ENCODE measurements around the gene SLC51A. TPM values are rescaled to one million over a fixed set of nuclear protein-coding genes. Genes with fewer than 3 reads are reported as not detected.

Gene SLC51A
- total and polyA plus RNA-seq, 2 donors (not counting 3 experiments of a cell fraction or from before 2014, with no cell fraction given), result not detected

DNA sequence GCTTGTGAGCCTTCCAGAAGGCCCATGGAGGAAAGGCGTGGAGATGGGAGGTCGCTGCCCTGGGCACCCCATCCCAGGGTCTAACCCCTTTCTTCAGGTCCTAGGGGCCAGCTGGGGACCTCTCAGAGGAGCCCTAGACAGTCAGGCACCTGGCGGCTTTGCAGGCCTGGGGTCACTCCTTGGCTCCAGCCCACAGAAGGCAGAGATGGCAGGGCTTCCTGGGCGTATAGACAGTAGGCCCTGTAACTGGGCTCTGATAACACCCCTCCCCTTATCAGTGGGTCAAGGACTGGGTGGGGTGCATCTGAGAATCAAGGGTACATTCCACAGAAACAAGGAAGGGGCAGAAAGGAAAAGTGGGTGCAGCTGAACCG is 21.8 kb upstream of the SLC51A start:
- ChIA-PET POLR2A (no interaction called here), CTCF (interaction anchor here (1.2 to 3.1 kb wide), 2 partner anchors 121 to 172 kb away, joined by 4 to 20 read pairs; no protein-coding TSS in a partner anchor)
- TF ChIP-seq, protein P1, sequence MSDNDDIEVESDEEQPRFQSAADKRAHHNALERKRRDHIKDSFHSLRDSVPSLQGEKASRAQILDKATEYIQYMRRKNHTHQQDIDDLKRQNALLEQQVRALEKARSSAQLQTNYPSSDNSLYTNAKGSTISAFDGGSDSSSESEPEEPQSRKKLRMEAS (IDR thresholded peaks at IDR 0.05; ENCODE audit: insufficient read depth, insufficient read length), result no peak
- TF ChIP-seq MYC (IDR thresholded peaks at IDR 0.05; ENCODE audit: low read depth, low read length), result no peak
- TF ChIP-seq FOS (IDR thresholded peaks at IDR 0.05; ENCODE audit: borderline replicate concordance, insufficient read depth, low read length), result no peak
- TF ChIP-seq, protein P2, sequence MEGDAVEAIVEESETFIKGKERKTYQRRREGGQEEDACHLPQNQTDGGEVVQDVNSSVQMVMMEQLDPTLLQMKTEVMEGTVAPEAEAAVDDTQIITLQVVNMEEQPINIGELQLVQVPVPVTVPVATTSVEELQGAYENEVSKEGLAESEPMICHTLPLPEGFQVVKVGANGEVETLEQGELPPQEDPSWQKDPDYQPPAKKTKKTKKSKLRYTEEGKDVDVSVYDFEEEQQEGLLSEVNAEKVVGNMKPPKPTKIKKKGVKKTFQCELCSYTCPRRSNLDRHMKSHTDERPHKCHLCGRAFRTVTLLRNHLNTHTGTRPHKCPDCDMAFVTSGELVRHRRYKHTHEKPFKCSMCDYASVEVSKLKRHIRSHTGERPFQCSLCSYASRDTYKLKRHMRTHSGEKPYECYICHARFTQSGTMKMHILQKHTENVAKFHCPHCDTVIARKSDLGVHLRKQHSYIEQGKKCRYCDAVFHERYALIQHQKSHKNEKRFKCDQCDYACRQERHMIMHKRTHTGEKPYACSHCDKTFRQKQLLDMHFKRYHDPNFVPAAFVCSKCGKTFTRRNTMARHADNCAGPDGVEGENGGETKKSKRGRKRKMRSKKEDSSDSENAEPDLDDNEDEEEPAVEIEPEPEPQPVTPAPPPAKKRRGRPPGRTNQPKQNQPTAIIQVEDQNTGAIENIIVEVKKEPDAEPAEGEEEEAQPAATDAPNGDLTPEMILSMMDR (IDR thresholded peaks at IDR 0.05; ENCODE audit: extremely low read depth in 1 of 2, insufficient read depth in 1 of 2, low read depth in 1 of 2, low read length in 2 of 2), result no peak
- no peak for TF ChIP-seq EZH2 (IDR thresholded peaks at IDR 0.05; ENCODE audit: borderline replicate concordance, low read depth, low read length, severe bottlenecking)
- TF ChIP-seq POLR2A (IDR thresholded peaks at IDR 0.05; ENCODE audit: low read depth, low read length), result no peak
- no peak for TF ChIP-seq JUN (IDR thresholded peaks at IDR 0.05; ENCODE audit: borderline replicate concordance, insufficient read depth, insufficient read length, low read depth)
- no peak for TF ChIP-seq GATA2 (IDR thresholded peaks at IDR 0.05; ENCODE audit: insufficient read depth, insufficient read length, low read depth, low read length)
- no peak for TF ChIP-seq POLR2AphosphoS5 (IDR thresholded peaks at IDR 0.05; ENCODE audit: insufficient read depth, low read depth, low read length)
- Histone ChIP-seq H3K79me2 (ENCODE audit: control insufficient read depth, insufficient read depth, low read length) (no peaks in the 10 kb centered on the region), H3K36me3 (ENCODE audit: control insufficient read depth in 2 of 2, extremely low read depth in 1 of 2, insufficient read depth in 2 of 2, low read length in 2 of 2) (no peaks in the 10 kb centered on the region), H3K9ac (replicated peaks; ENCODE audit: extremely low read depth, insufficient read depth, low read length) (no peak overlapping the region), H3K9me1 (replicated peaks; ENCODE audit: control insufficient read depth, extremely low read depth, insufficient read depth, low read length) (no peaks in the 10 kb centered on the region), H3K27me3 (ENCODE audit: control insufficient read depth in 2 of 2, insufficient read depth in 2 of 2, low read length in 2 of 2) (no peaks in the 10 kb centered on the region), H3K4me3 (replicated peaks in 1 of 3; ENCODE audit: insufficient read depth in 1 of 3, low read depth in 1 of 3, low read length in 3 of 3) (no peak overlapping the region), H3K9me3 (replicated peaks; ENCODE audit: control insufficient read depth, insufficient read depth, low read length) (no peaks in the 10 kb centered on the region), H3K4me1 (ENCODE audit: control insufficient read depth, extremely low read depth, insufficient read depth, low read length) (no peaks in the 10 kb centered on the region), H2AFZ (ENCODE audit: low read depth, low read length) (no peak overlapping the region), H3K27ac (ENCODE audit: insufficient read depth, low read depth, low read length) (no peak overlapping the region), H4K20me1 (replicated peaks; ENCODE audit: control insufficient read depth, extremely low read depth, insufficient read depth, low read length) (no peaks in the 10 kb centered on the region), H3K4me2 (ENCODE audit: insufficient read depth, low read length) (no peak overlapping the region)
- dilution Hi-C loops (cut with MboI; ENCODE audit: extremely low pct_ligation_motif_present, low sequenced_read_pairs), result no loop called here
- no peak for FAIRE-seq
- DNase-seq (ENCODE audit: low read depth, low spot score), result no peak
- BruUV-seq (replicated peaks), result no TSS peak
- intact Hi-C loops (cut with micrococcal nuclease), result no loop called here

Measured in endothelial cell of umbilical vein (primary cell).